Gastrocnemius medialis (tissue), 4 donors: ENCODE data around the gene ANKRD9.

ENCODE experiments used
- POLR2A ChIP-seq, 2 donors: fragments of 450-650 bp; IDR thresholded peaks; one replicate each; pipeline ENCODE4 v1.6.1; 2017; ENCODE audit warnings: antibody characterized with exemption in 2 of 2, mild to moderate bottlenecking in 2 of 2, moderate library complexity in 2 of 2
- TF ChIP-seq, protein P1 (sequence below), 5 experiments: fragments of 450-650 bp in 3 of 5; fragments of 200-600 bp in 2 of 5; sonication (generic) in 2 of 5; IDR thresholded peaks in 4 of 5; conservative IDR thresholded peaks in 1 of 5; 1 replicate in 4 of 5; 2 replicates in 1 of 5; pipeline ENCODE4 v1.5.1; 2016 to 2019; ENCODE audit warnings: antibody characterized with exemption in 5 of 5, mild to moderate bottlenecking in 3 of 5, moderate library complexity in 3 of 5

- TF ChIP-seq, protein P1, sequence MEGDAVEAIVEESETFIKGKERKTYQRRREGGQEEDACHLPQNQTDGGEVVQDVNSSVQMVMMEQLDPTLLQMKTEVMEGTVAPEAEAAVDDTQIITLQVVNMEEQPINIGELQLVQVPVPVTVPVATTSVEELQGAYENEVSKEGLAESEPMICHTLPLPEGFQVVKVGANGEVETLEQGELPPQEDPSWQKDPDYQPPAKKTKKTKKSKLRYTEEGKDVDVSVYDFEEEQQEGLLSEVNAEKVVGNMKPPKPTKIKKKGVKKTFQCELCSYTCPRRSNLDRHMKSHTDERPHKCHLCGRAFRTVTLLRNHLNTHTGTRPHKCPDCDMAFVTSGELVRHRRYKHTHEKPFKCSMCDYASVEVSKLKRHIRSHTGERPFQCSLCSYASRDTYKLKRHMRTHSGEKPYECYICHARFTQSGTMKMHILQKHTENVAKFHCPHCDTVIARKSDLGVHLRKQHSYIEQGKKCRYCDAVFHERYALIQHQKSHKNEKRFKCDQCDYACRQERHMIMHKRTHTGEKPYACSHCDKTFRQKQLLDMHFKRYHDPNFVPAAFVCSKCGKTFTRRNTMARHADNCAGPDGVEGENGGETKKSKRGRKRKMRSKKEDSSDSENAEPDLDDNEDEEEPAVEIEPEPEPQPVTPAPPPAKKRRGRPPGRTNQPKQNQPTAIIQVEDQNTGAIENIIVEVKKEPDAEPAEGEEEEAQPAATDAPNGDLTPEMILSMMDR (IDR thresholded peaks at IDR 0.05 in 4 of 5, conservative IDR thresholded peaks at IDR 0.05 in 1 of 5), result no peak
- no peak for TF ChIP-seq POLR2A (IDR thresholded peaks at IDR 0.05)
Observed at GRCh38 chr14:102558556-102558955, 49.0 kb upstream of the ANKRD9 start.
